Activated CD4-positive, alpha-beta memory T cell treated with anti-CD3 and anti-CD28 coated beads, Interleukin-2, amount 10 ng/mL, durations not matched to agents 7 days and 5 days (primary cell): ENCODE measurements around the gene CPT1B. TPM values are rescaled to one million over a fixed set of nuclear protein-coding genes. Genes with fewer than 3 reads are reported as not detected.
A peak's percentile ranks its signal among the peaks of the same experiment; 100 is the strongest.

Experiments
- CTCF ChIA-PET: fragments of 350-600 bp; sonication (Branson Sonifier 250); formaldehyde crosslinking; loops from one replicate; lab custom pipeline; 2021; ENCODE audit warnings: antibody characterized with exemption, inconsistent platforms; lab: Charles Lee
- POLR2A ChIA-PET: fragments of 350-600 bp; sonication (Branson Sonifier 250); formaldehyde crosslinking; loops from one replicate; lab custom pipeline; 2021; ENCODE audit warnings: antibody characterized with exemption; lab: Charles Lee
- DNase-seq: peaks from one replicate; pipeline ENCODE4 v3.0.0-alpha.2; 2020
- H3K27ac Mint-ChIP-seq: one replicate; pipeline ENCODE4 v1.8.0; 2021; ENCODE audit warnings: mild to moderate bottlenecking, mixed read lengths
- H3K27me3 Mint-ChIP-seq: one replicate; pipeline ENCODE4 v1.8.0; 2021; ENCODE audit warnings: mixed read lengths
- H3K36me3 Mint-ChIP-seq: one replicate; pipeline ENCODE4 v1.8.0; 2021; ENCODE audit warnings: low read depth, mixed read lengths
- H3K4me1 Mint-ChIP-seq: one replicate; pipeline ENCODE4 v1.8.0; 2021; ENCODE audit warnings: mixed read lengths
- H3K4me3 Mint-ChIP-seq: one replicate; pipeline ENCODE4 v1.8.0; 2021; ENCODE audit warnings: mild to moderate bottlenecking, mixed read lengths
- H3K9me3 Mint-ChIP-seq: one replicate; pipeline ENCODE4 v1.8.0; 2021; ENCODE audit warnings: mixed read lengths
- total RNA-seq, 2 experiments: library from RNA; stranded (reverse); gene quantifications; one replicate each; pipeline ENCODE4 v1.2.3, GENCODE V29; 2021

The CPT1B gene
- total RNA-seq, 2 experiments from 2014 or later: 60.8 to 60.9 TPM

DNA sequence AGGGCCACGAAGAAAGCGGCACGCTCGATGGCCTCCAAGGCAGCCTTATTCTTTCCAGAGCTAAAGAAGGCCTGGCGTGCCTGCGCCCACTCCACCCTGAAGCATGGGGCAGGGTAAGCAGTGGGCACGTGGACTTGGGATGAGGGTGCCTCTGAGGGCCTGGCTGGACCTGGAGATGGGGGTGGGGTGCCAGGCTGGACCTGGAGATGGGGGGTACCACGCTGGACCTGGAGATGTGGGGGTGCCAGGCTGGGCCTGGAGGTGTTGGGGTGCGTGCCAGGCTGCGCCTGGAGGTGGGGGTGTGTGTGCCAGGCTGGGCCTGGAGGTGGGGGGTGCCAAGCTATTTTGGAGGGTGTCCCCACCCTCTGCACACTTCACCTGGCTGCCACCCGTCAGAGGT, 5.3 kb downstream of the CPT1B start:
- Mint-ChIP-seq H3K27ac (no peak overlapping the region), H3K36me3 (peaks cover 44% of the 10 kb centered on the region), H3K4me1 (peaks cover 9% of the 10 kb centered on the region), H3K9me3 (no peaks in the 10 kb centered on the region), H3K27me3 (no peaks in the 10 kb centered on the region), H3K4me3 (no peak overlapping the region)
- POLR2A ChIA-PET: interaction anchor here (0.8 to 2.1 kb wide), 5 partner anchors 9 to 46 kb away, joined by 3 to 13 read pairs (median 4); partner anchors contain the start of genes CHKB and SYCE3
- CTCF ChIA-PET: interaction anchor here (1.7 to 1.9 kb wide), 2 partner anchors 10 to 47 kb away, joined by 8 read pairs; partner anchors contain the start of genes SCO2 and SYCE3
- no peak for DNase-seq

DNA sequence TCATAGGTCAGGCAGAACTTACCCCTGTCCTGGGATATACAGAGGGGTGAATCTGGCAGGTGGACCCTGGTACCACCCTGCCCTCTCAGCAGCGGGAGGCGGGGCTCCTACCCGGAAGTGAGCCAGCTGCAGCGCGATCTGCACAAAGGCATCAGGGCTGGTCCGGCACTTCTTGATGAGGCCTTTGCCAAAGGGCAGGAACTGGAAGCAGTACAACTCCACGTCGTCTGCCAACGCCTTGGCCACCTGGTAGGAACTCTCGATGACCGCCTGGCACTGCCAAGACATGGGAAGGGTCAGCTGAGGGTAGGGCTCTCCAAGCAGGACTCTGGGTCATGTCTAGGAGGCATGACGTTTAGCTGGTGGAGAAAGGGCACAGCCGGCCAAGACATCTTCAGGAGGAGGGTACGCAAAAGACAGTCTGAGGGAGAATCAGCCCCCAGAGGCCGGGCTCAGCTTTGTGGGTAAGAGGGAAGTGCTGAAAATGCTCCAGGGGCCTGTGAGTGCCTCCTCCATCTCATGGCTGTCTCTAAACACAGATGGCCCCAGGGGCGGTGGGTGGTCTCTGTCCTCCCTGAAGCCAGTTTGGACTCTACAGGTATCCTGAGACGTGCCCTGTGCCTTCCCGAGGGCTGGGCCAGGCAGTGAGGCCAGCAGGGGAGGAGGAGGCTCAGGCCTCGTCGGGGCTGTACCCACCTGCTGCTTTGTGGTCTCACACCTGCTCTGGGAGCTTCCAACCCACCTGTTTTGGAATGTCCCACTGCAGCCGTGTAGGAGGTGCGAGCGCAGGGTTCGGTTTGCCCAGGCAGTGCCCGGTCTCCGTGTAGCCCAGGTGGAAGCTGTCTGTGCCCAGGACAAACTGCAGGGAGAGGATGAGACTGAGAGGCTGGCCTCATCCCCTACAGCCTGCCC, 6.7 kb downstream of the CPT1B start:
- no peak for DNase-seq
- Mint-ChIP-seq H3K4me3 (no peak overlapping the region), H3K4me1 (no peaks in the 10 kb centered on the region), H3K9me3 (no peaks in the 10 kb centered on the region), H3K27ac (no peak overlapping the region), H3K36me3 (peaks cover 39% of the 10 kb centered on the region), H3K27me3 (no peaks in the 10 kb centered on the region)
- CTCF ChIA-PET: interaction anchor here (1.3 to 1.9 kb wide), 3 partner anchors 8 to 46 kb away, joined by 3 to 8 read pairs (median 8); partner anchors contain the start of genes CHKB, SCO2 and SYCE3
- POLR2A ChIA-PET: interaction anchor here (1.0 to 2.1 kb wide), 6 partner anchors 8 to 46 kb away, joined by 3 to 13 read pairs (median 4); partner anchors contain the start of genes CHKB, SCO2 and SYCE3

DNA sequence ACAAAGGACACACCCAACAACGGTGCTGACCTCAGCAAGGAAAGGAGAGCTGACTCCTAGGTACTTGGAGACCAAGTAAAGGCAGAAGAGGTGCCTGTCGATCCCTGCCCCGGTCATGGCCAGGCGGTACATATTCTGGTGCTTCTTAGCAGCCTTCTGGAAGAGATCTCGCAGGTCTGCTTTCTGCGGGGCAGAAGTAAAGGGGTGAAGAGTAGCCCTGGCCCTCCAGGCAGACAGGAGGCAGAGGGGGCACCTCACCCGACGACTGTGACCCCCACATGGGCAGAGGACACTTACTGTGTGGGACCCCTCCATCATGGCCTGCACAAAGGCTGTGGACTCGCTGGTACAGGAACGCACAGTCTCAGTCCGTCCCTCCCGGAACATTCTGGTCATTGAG, 7.4 kb downstream of the CPT1B start:
- no peaks in the 10 kb centered on the region for H3K4me1 Mint-ChIP-seq
- ChIA-PET POLR2A (interaction anchor here (1.0 to 1.5 kb wide), 2 partner anchors 12 to 45 kb away, joined by 3 to 4 read pairs; partner anchors contain the start of genes CHKB and SCO2), CTCF (interaction anchor here (1.3 kb wide), 1 partner anchor 12 kb away, joined by 3 read pairs; the partner anchor contains the start of gene CHKB)
- H3K9me3 Mint-ChIP-seq: no peaks in the 10 kb centered on the region
- DNase-seq: no peak
- no peak overlapping the region for H3K4me3 Mint-ChIP-seq
- H3K27me3 Mint-ChIP-seq: no peaks in the 10 kb centered on the region
- peaks cover 34% of the 10 kb centered on the region for H3K36me3 Mint-ChIP-seq
- H3K27ac Mint-ChIP-seq: no peak overlapping the region

DNA sequence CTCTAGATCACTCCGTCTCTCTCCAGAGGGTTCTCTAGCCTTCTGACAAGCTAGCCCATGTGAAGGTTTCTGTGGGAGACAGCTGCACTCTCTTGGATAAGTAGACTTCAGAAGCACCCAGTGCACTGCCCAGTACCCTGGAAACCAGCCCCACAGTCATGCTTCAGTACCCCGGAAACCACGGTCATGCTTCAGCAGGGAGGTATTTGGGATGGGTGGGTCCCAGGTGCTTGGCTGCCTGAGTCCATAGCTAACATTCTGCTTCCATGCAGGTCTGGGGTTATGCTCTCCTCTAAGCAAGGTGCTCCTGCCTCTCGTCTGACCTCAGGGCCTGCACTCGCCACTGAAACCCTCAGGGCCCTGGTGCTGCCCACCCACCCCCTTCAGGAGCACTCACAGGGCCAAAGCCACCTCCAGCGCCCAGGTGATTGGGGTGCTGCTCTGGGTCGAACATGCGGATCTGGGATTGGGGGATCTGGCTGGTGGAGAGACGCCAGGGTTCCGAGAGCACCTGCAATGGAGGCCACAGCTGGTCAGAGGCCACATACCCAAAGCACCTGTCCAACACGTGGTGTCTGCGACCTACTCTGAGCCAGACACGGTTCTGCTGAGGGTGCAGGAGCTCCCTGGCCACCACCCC, 8.2 kb downstream of the CPT1B start:
- POLR2A ChIA-PET: interaction anchor here (1.0 kb wide), 1 partner anchor 13 kb away, joined by 3 read pairs; the partner anchor contains the start of gene CHKB

DNA sequence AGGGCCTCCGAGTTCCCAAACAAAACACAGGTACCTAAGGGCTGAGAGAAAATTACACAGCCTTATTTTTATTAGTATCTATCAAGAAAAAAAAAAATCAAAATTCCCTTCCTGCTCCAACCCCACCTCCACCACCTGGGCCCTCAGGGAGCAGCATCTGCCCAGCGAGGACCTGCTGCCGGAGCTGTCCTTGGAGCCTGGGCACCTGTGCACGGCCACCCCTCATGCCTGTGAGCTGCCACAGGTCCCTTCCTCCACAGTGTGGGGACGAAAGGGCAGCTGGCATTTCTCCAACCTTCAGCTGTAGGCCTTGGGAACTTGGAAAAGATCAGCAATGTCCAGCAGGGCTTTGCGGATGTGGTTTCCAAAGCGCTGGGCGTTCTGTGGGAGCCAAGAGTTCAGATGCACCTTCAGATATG, 9.2 kb downstream of the CPT1B start:
- DNase-seq: no peak
- no peaks in the 10 kb centered on the region for H3K4me1 Mint-ChIP-seq
- H3K27me3 Mint-ChIP-seq: peaks cover 7% of the 10 kb centered on the region
- H3K36me3 Mint-ChIP-seq: peaks cover 30% of the 10 kb centered on the region
- ChIA-PET POLR2A (no interaction called here), CTCF (no interaction called here)
- H3K4me3 Mint-ChIP-seq: no peak overlapping the region
- H3K27ac Mint-ChIP-seq: no peak overlapping the region
- H3K9me3 Mint-ChIP-seq: no peaks in the 10 kb centered on the region

More for the DNA sequence above, 8.2 kb downstream of the CPT1B start:
- no peaks in the 10 kb centered on the region for H3K27me3 Mint-ChIP-seq
- DNase-seq: no peak
- no peaks in the 10 kb centered on the region for H3K4me1 Mint-ChIP-seq
- no peaks in the 10 kb centered on the region for H3K9me3 Mint-ChIP-seq
- H3K36me3 Mint-ChIP-seq: peaks cover 30% of the 10 kb centered on the region
- CTCF ChIA-PET: interaction anchor here (1.3 kb wide), 1 partner anchor 12 kb away, joined by 3 read pairs; the partner anchor contains the start of gene CHKB
- no peak overlapping the region for H3K27ac Mint-ChIP-seq
- H3K4me3 Mint-ChIP-seq: no peak overlapping the region

DNA sequence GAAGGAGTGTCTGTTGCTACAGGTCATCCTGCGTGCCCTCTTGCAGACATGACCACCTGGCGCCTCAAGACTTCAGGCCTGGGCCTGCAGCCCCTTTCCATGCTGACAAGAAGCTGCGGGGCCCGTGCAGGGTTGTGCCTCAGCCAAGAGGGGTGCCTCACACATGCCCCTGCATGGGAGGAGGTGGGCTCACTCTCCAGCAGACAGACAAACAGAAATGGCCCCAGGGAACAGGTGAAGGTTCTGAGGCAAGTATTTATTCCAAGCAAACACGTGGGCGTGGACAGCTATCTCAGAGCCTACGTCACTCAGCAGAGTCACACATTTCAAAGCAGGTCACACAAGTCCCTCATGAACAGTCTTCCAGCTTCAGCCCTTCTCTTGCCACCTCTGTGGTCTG, 9.6 kb downstream of the CPT1B start:
- POLR2A ChIA-PET: no interaction called here
- Mint-ChIP-seq H3K27me3 (peaks cover 9% of the 10 kb centered on the region), H3K4me1 (peaks cover 3% of the 10 kb centered on the region), H3K36me3 (peaks cover 30% of the 10 kb centered on the region), H3K4me3 (no peak overlapping the region), H3K9me3 (no peaks in the 10 kb centered on the region), H3K27ac (no peak overlapping the region)
- no peak for DNase-seq
- CTCF ChIA-PET: no interaction called here

DNA sequence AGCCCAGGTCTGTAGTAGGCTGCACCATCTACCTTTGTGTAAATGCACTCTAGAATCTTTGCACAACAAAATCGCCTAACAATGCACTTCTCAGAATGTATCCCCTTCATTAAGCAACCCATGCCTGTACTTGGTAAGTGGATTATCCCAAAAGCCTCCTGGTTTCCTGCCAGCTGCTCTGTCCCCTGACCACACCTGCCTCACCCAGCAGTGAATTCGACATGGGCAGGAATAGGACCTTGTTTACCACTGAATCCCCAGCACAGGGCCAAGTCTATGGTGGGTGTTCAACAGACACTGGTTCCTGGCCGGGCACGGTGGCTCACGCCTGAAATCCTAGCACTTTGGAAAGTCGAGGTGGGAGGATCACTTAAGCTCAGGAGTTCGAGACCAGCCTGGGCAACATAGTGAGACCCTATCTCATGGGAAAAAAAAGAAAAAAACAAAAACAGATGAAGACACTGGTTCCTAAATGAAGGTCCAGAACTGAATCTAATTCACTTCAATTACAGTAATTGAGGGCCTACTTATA, 10.4 kb downstream of the CPT1B start:
- H3K4me3 Mint-ChIP-seq: no peak overlapping the region
- peaks cover 11% of the 10 kb centered on the region for H3K4me1 Mint-ChIP-seq
- peaks cover 28% of the 10 kb centered on the region for H3K36me3 Mint-ChIP-seq
- ChIA-PET POLR2A (interaction anchor here (8.1 kb wide), 1 partner anchor 41 kb away, joined by 109 read pairs; the partner anchor contains the start of gene SCO2), CTCF (no interaction called here)
- DNase-seq: no peak
- H3K9me3 Mint-ChIP-seq: no peaks in the 10 kb centered on the region
- H3K27ac Mint-ChIP-seq: no peak overlapping the region
- peaks cover 11% of the 10 kb centered on the region for H3K27me3 Mint-ChIP-seq

DNA sequence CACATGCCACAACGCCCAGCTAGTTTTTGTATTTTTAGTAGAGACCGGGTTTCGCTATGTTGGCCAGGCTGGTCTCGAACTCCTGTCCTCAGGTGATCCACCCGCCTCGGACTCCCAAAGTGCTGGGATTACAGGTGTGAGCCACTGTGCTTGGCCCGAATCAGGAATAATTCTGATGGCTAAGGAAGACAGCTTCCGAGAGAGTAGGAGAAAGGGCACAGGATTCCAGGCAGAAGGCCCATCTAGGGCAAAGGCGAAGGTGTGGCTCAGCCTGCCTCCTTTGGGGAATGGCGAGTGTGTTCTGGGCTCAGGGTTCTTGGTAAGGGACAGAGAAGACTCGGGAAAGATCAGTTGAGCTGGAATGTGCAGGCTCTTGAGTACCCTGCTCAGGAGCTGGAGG, 13.9 kb downstream of the CPT1B start:
- H3K27me3 Mint-ChIP-seq: peaks cover 21% of the 10 kb centered on the region
- no peak overlapping the region for H3K4me3 Mint-ChIP-seq
- no peak overlapping the region for H3K27ac Mint-ChIP-seq
- peaks cover 26% of the 10 kb centered on the region for H3K4me1 Mint-ChIP-seq
- ChIA-PET CTCF (interaction anchor here (0.9 to 4.0 kb wide), 6 partner anchors 8 to 57 kb away, joined by 4 to 48 read pairs (median 23); partner anchors contain the start of genes CPT1B, KLHDC7B and SCO2), POLR2A (interaction anchor here (1.7 to 8.1 kb wide), 10 partner anchors 9 to 56 kb away, joined by 5 to 109 read pairs (median 13); partner anchors contain the start of genes CHKB, SCO2 and TYMP)
- no peak for DNase-seq
- no peaks in the 10 kb centered on the region for H3K9me3 Mint-ChIP-seq
- peaks cover 5% of the 10 kb centered on the region for H3K36me3 Mint-ChIP-seq

DNA sequence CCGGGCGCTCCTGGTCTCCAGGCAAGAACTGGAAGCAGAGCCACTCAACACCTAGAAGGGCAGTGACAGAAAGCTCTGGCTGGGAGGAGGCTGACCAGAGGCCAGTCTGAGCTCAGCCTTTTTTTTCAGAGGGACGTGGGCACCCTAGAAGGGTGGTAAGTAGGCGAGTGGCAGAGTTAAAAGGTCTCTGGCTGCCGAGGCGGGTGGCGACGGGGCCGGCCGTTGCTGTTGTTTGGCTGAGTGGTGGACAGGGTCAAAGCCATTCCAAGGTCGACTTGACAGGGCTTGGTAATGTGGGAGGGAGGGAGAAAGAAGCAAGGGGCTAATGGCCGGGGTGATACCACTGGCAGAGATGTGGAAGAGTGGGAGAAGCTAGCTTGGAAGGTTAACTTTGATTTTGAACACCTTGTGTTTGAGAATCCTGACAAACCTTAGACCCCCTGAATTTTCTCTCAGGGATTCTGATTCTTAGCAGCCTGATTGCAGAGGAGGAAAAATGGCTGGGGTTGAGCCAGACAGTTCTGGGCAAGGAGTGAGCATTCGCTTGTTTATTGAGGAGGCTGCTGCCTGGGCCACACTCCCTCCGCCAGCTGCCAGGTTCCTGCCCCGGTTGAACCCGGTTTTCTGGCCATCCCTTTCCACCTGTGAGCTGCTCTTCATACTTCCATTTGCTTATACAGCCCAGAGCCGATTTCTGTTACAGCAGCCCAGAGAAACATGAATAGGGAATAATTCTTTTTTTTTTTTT, 14.6 kb downstream of the CPT1B start:
- no peaks in the 10 kb centered on the region for H3K9me3 Mint-ChIP-seq

DNA sequence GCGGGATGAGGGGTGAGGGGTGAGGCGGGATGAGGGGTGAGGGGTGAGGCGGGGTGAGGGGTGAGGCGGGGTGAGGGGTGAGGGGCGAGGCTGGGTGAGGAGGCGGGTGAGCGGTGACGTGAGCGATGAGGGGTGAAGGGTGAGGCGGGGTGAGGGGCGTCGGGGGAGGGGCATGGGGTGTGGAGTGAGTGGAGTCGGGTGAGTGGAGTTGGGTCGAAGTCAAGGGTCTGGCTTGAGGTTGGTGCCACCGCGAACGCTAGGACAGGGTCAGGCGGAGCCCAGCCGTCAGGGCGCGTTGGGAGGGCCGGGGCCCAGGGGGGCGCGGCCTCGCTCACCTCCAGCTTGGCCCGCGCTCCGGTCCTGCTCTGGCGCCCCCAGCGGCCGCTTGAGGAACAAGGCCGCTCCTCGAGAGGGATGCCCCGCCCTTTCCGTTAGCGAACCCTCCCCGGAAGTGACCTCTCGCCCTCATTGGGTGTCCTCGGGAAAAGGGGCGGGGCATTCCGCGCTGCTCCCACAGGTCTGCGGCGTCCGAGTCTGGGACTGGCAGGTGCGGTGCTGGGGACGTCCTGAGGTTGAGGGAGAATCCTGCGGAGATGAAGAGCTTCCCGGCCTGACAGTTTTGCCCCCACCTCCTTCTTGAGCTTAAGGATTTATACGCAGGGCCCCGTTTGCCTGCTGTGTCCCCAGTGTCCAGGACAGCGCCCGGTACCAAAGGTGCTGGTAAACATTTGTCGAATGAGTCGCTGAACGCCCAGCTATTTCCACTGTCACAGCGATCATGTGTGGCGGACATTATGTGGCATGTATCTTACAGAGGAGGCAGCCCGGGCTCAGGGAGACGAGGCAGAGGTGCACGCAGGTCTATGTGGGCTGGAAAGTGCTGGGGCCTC, 15.5 kb downstream of the CPT1B start, which contains the start of gene SYCE3:
Gene SYCE3 (minus strand): TSS at position 397 of the 890 bp plus-strand sequence. CDS start 6,514 bp downstream, outside the sequence.
- peak within 1 kb of the TSS; percentile 77 for H3K4me3 Mint-ChIP-seq
- peak within 1 kb of the TSS; percentile 48 for H3K27ac Mint-ChIP-seq
- H3K27me3 Mint-ChIP-seq: peaks cover 25% of the 10 kb centered on the region
- H3K9me3 Mint-ChIP-seq: no peaks in the 10 kb centered on the region
- H3K4me1 Mint-ChIP-seq: peaks cover 26% of the 10 kb centered on the region
- ChIA-PET POLR2A (interaction anchor here (1.1 to 8.1 kb wide), 16 partner anchors 8 to 57 kb away, joined by 4 to 109 read pairs (median 12); partner anchors contain the start of genes CHKB, CPT1B, LMF2 and NCAPH2), CTCF (interaction anchor here (0.6 to 4.0 kb wide), 19 partner anchors 10 to 179 kb away, joined by 3 to 48 read pairs (median 6); partner anchors contain the start of genes ARSA, KLHDC7B, SCO2 and TYMP)
- H3K36me3 Mint-ChIP-seq: no peaks in the 10 kb centered on the region
- peak; percentile 98 for DNase-seq

More for the DNA sequence above, 14.6 kb downstream of the CPT1B start:
- Mint-ChIP-seq H3K36me3 (peaks cover 1% of the 10 kb centered on the region), H3K27me3 (peaks cover 23% of the 10 kb centered on the region), H3K27ac (no peak overlapping the region), H3K4me3 (peak overlapping the region; percentile 77), H3K4me1 (peaks cover 26% of the 10 kb centered on the region)
- DNase-seq: no peak
- POLR2A ChIA-PET: interaction anchor here (1.1 to 8.1 kb wide), 16 partner anchors 9 to 57 kb away, joined by 4 to 109 read pairs (median 12); partner anchors contain the start of genes CHKB, CPT1B, LMF2 and NCAPH2
- CTCF ChIA-PET: interaction anchor here (0.6 to 4.0 kb wide), 19 partner anchors 9 to 179 kb away, joined by 3 to 48 read pairs (median 6); partner anchors contain the start of genes ARSA, KLHDC7B, SCO2 and TYMP
